Measurements from ENCODE around the gene C10orf71.

C10orf71 gene

GRCh38 chr10:49318028-49318427, 19.1 kb downstream of the C10orf71 start:
- H3K9ac ChIP-seq (ENCODE audit: low read length) = no peak overlapping the region
- H3K4me3 ChIP-seq (ENCODE audit: low read length) = no peak overlapping the region
- H3K4me1 ChIP-seq (ENCODE audit: control insufficient read depth, low read depth, low read length) = no peaks in the 10 kb centered on the region
- H3K23ac ChIP-seq (ENCODE audit: low read length) = no peak overlapping the region
- H2AK5ac ChIP-seq (ENCODE audit: low read length) = no peak overlapping the region
- no peaks in the 10 kb centered on the region for H3K27me3 ChIP-seq (ENCODE audit: insufficient read depth, low read length, poor library complexity)
- no peaks in the 10 kb centered on the region for H3K79me1 ChIP-seq (ENCODE audit: low read length)
- DNase-seq = no peak
- no peak overlapping the region for H4K5ac ChIP-seq (ENCODE audit: low read length)
- no peak overlapping the region for H2BK15ac ChIP-seq (replicated peaks; ENCODE audit: low read depth)
- H3K4me2 ChIP-seq (ENCODE audit: low read length) = no peak overlapping the region
- H3K56ac ChIP-seq (ENCODE audit: low read length) = no peak overlapping the region
- H2BK120ac ChIP-seq (ENCODE audit: low read depth, low read length) = no peak overlapping the region
- H3K79me2 ChIP-seq (ENCODE audit: control insufficient read depth, insufficient read depth, low read length) = no peaks in the 10 kb centered on the region
- WGBS (ENCODE audit: extremely low coverage, insufficient coverage, low lambda C conversion rate) = no CpG with 5 or more reads among the region's 6 CpGs
- H3K36me3 ChIP-seq (ENCODE audit: control insufficient read depth, insufficient read depth, low read length) = no peaks in the 10 kb centered on the region
- no peak overlapping the region for H4K8ac ChIP-seq (ENCODE audit: low read depth, low read length)
- no peak overlapping the region for H2BK5ac ChIP-seq (ENCODE audit: low read length)
- H3K18ac ChIP-seq (ENCODE audit: low read length) = no peak overlapping the region
- H3K4ac ChIP-seq (ENCODE audit: low read depth, low read length) = no peak overlapping the region
- H3K27ac ChIP-seq (ENCODE audit: low read depth, low read length) = no peak overlapping the region

- no peaks in the 10 kb centered on the region for H3K79me1 ChIP-seq (ENCODE audit: low read length)
- H3K4me1 ChIP-seq (ENCODE audit: control insufficient read depth, low read depth, low read length) = no peaks in the 10 kb centered on the region
- no peak overlapping the region for H3K4me2 ChIP-seq (ENCODE audit: low read length)
- H4K5ac ChIP-seq (ENCODE audit: low read length) = no peak overlapping the region
- DNase-seq = no peak
- no peaks in the 10 kb centered on the region for H3K27me3 ChIP-seq (ENCODE audit: insufficient read depth, low read length, poor library complexity)
- no peak overlapping the region for H3K23ac ChIP-seq (ENCODE audit: low read length)
- H2BK120ac ChIP-seq (ENCODE audit: low read depth, low read length) = no peak overlapping the region
- no peak overlapping the region for H2AK5ac ChIP-seq (ENCODE audit: low read length)
- H3K79me2 ChIP-seq (ENCODE audit: control insufficient read depth, insufficient read depth, low read length) = no peaks in the 10 kb centered on the region
- no peak overlapping the region for H3K18ac ChIP-seq (ENCODE audit: low read length)
- H3K4ac ChIP-seq (ENCODE audit: low read depth, low read length) = no peak overlapping the region
- H3K56ac ChIP-seq (ENCODE audit: low read length) = no peak overlapping the region
- no peak overlapping the region for H4K8ac ChIP-seq (ENCODE audit: low read depth, low read length)
- H3K4me3 ChIP-seq (ENCODE audit: low read length) = no peak overlapping the region
- H3K36me3 ChIP-seq (ENCODE audit: control insufficient read depth, insufficient read depth, low read length) = no peaks in the 10 kb centered on the region
- no peak overlapping the region for H3K9ac ChIP-seq (ENCODE audit: low read length)
- no peak overlapping the region for H2BK15ac ChIP-seq (replicated peaks; ENCODE audit: low read depth)
- no peak overlapping the region for H2BK5ac ChIP-seq (ENCODE audit: low read length)
- H3K27ac ChIP-seq (ENCODE audit: low read depth, low read length) = no peak overlapping the region
Observed at GRCh38 chr10:49318755-49319154, 19.8 kb downstream of the C10orf71 start.

GRCh38 chr10:49319206-49319605, 20.2 kb downstream of the C10orf71 start:
- H3K79me1 ChIP-seq (ENCODE audit: low read length) = no peaks in the 10 kb centered on the region
- H3K27me3 ChIP-seq (ENCODE audit: insufficient read depth, low read length, poor library complexity) = no peaks in the 10 kb centered on the region
- no peak overlapping the region for H2BK15ac ChIP-seq (replicated peaks; ENCODE audit: low read depth)
- no peak overlapping the region for H3K4me3 ChIP-seq (ENCODE audit: low read length)
- H4K5ac ChIP-seq (ENCODE audit: low read length) = no peak overlapping the region
- DNase-seq = no peak
- H3K4me1 ChIP-seq (ENCODE audit: control insufficient read depth, low read depth, low read length) = no peaks in the 10 kb centered on the region
- H3K36me3 ChIP-seq (ENCODE audit: control insufficient read depth, insufficient read depth, low read length) = no peaks in the 10 kb centered on the region
- H3K4ac ChIP-seq (ENCODE audit: low read depth, low read length) = no peak overlapping the region
- H2AK5ac ChIP-seq (ENCODE audit: low read length) = no peak overlapping the region
- H3K4me2 ChIP-seq (ENCODE audit: low read length) = no peak overlapping the region
- no CpG with 5 or more reads among the region's 1 CpG for WGBS (ENCODE audit: extremely low coverage, insufficient coverage, low lambda C conversion rate)
- no peak overlapping the region for H3K9ac ChIP-seq (ENCODE audit: low read length)
- no peak overlapping the region for H2BK5ac ChIP-seq (ENCODE audit: low read length)
- no peak overlapping the region for H3K18ac ChIP-seq (ENCODE audit: low read length)
- no peak overlapping the region for H3K56ac ChIP-seq (ENCODE audit: low read length)
- H3K27ac ChIP-seq (ENCODE audit: low read depth, low read length) = no peak overlapping the region
- no peak overlapping the region for H3K23ac ChIP-seq (ENCODE audit: low read length)
- no peak overlapping the region for H4K8ac ChIP-seq (ENCODE audit: low read depth, low read length)
- no peak overlapping the region for H2BK120ac ChIP-seq (ENCODE audit: low read depth, low read length)
- H3K79me2 ChIP-seq (ENCODE audit: control insufficient read depth, insufficient read depth, low read length) = no peaks in the 10 kb centered on the region

GRCh38 chr10:49320191-49320590, 21.2 kb downstream of the C10orf71 start:
- no peak overlapping the region for H4K8ac ChIP-seq (ENCODE audit: low read depth, low read length)
- no peaks in the 10 kb centered on the region for H3K79me2 ChIP-seq (ENCODE audit: control insufficient read depth, insufficient read depth, low read length)
- no peak overlapping the region for H3K4me2 ChIP-seq (ENCODE audit: low read length)
- no CpG with 5 or more reads among the region's 2 CpGs for WGBS (ENCODE audit: extremely low coverage, insufficient coverage, low lambda C conversion rate)
- no peaks in the 10 kb centered on the region for H3K36me3 ChIP-seq (ENCODE audit: control insufficient read depth, insufficient read depth, low read length)
- no peak for DNase-seq
- no peak overlapping the region for H2BK15ac ChIP-seq (replicated peaks; ENCODE audit: low read depth)
- H3K18ac ChIP-seq (ENCODE audit: low read length) = no peak overlapping the region
- H4K5ac ChIP-seq (ENCODE audit: low read length) = no peak overlapping the region
- H3K4me1 ChIP-seq (ENCODE audit: control insufficient read depth, low read depth, low read length) = no peaks in the 10 kb centered on the region
- no peak overlapping the region for H2BK120ac ChIP-seq (ENCODE audit: low read depth, low read length)
- H3K27ac ChIP-seq (ENCODE audit: low read depth, low read length) = no peak overlapping the region
- H3K4ac ChIP-seq (ENCODE audit: low read depth, low read length) = no peak overlapping the region
- H2BK5ac ChIP-seq (ENCODE audit: low read length) = no peak overlapping the region
- H3K23ac ChIP-seq (ENCODE audit: low read length) = no peak overlapping the region
- no peaks in the 10 kb centered on the region for H3K27me3 ChIP-seq (ENCODE audit: insufficient read depth, low read length, poor library complexity)
- no peak overlapping the region for H3K4me3 ChIP-seq (ENCODE audit: low read length)
- H3K79me1 ChIP-seq (ENCODE audit: low read length) = no peaks in the 10 kb centered on the region
- no peak overlapping the region for H2AK5ac ChIP-seq (ENCODE audit: low read length)
- no peak overlapping the region for H3K9ac ChIP-seq (ENCODE audit: low read length)
- H3K56ac ChIP-seq (ENCODE audit: low read length) = no peak overlapping the region

GRCh38 chr10:49321021-49321420, 22.1 kb downstream of the C10orf71 start:
- H4K8ac ChIP-seq (ENCODE audit: low read depth, low read length) = no peak overlapping the region
- H3K4me3 ChIP-seq (ENCODE audit: low read length) = no peak overlapping the region
- H2BK15ac ChIP-seq (replicated peaks; ENCODE audit: low read depth) = no peak overlapping the region
- H3K4ac ChIP-seq (ENCODE audit: low read depth, low read length) = no peak overlapping the region
- no peak overlapping the region for H2BK120ac ChIP-seq (ENCODE audit: low read depth, low read length)
- WGBS (ENCODE audit: extremely low coverage, insufficient coverage, low lambda C conversion rate) = no CpG with 5 or more reads among the region's 3 CpGs
- H3K36me3 ChIP-seq (ENCODE audit: control insufficient read depth, insufficient read depth, low read length) = no peaks in the 10 kb centered on the region
- no peaks in the 10 kb centered on the region for H3K79me2 ChIP-seq (ENCODE audit: control insufficient read depth, insufficient read depth, low read length)
- no peak overlapping the region for H3K27ac ChIP-seq (ENCODE audit: low read depth, low read length)
- DNase-seq = no peak
- no peak overlapping the region for H3K9ac ChIP-seq (ENCODE audit: low read length)
- no peak overlapping the region for H2BK5ac ChIP-seq (ENCODE audit: low read length)
- H3K23ac ChIP-seq (ENCODE audit: low read length) = no peak overlapping the region
- H3K79me1 ChIP-seq (ENCODE audit: low read length) = no peaks in the 10 kb centered on the region
- H3K27me3 ChIP-seq (ENCODE audit: insufficient read depth, low read length, poor library complexity) = no peaks in the 10 kb centered on the region
- H3K56ac ChIP-seq (ENCODE audit: low read length) = no peak overlapping the region
- H3K4me1 ChIP-seq (ENCODE audit: control insufficient read depth, low read depth, low read length) = no peaks in the 10 kb centered on the region
- H3K18ac ChIP-seq (ENCODE audit: low read length) = no peak overlapping the region
- no peak overlapping the region for H4K5ac ChIP-seq (ENCODE audit: low read length)
- no peak overlapping the region for H3K4me2 ChIP-seq (ENCODE audit: low read length)
- no peak overlapping the region for H2AK5ac ChIP-seq (ENCODE audit: low read length)

- no peak overlapping the region for H2AK5ac ChIP-seq (ENCODE audit: low read length)
- H3K9ac ChIP-seq (ENCODE audit: low read length) = no peak overlapping the region
- no peaks in the 10 kb centered on the region for H3K79me1 ChIP-seq (ENCODE audit: low read length)
- H3K4ac ChIP-seq (ENCODE audit: low read depth, low read length) = no peak overlapping the region
- H3K56ac ChIP-seq (ENCODE audit: low read length) = no peak overlapping the region
- H3K27ac ChIP-seq (ENCODE audit: low read depth, low read length) = no peak overlapping the region
- no peaks in the 10 kb centered on the region for H3K27me3 ChIP-seq (ENCODE audit: insufficient read depth, low read length, poor library complexity)
- DNase-seq = no peak
- no peak overlapping the region for H4K8ac ChIP-seq (ENCODE audit: low read depth, low read length)
- H3K4me2 ChIP-seq (ENCODE audit: low read length) = no peak overlapping the region
- no peaks in the 10 kb centered on the region for H3K36me3 ChIP-seq (ENCODE audit: control insufficient read depth, insufficient read depth, low read length)
- no peak overlapping the region for H2BK5ac ChIP-seq (ENCODE audit: low read length)
- no CpG with 5 or more reads among the region's 26 CpGs for WGBS (ENCODE audit: extremely low coverage, insufficient coverage, low lambda C conversion rate)
- H3K18ac ChIP-seq (ENCODE audit: low read length) = no peak overlapping the region
- no peak overlapping the region for H3K23ac ChIP-seq (ENCODE audit: low read length)
- no peak overlapping the region for H2BK120ac ChIP-seq (ENCODE audit: low read depth, low read length)
- H4K5ac ChIP-seq (ENCODE audit: low read length) = no peak overlapping the region
- no peak overlapping the region for H3K4me3 ChIP-seq (ENCODE audit: low read length)
- H2BK15ac ChIP-seq (replicated peaks; ENCODE audit: low read depth) = no peak overlapping the region
- H3K79me2 ChIP-seq (ENCODE audit: control insufficient read depth, insufficient read depth, low read length) = no peaks in the 10 kb centered on the region
- H3K4me1 ChIP-seq (ENCODE audit: control insufficient read depth, low read depth, low read length) = no peaks in the 10 kb centered on the region
Observed at GRCh38 chr10:49322371-49323170, 23.6 kb downstream of the C10orf71 start.
